ENCODE data around the gene RSBN1L.
A peak's percentile ranks its signal among the peaks of the same experiment; 100 is the strongest.
"Not testable (repeated sequence)": the region's sequence is repeated elsewhere in the genome, so short reads cannot be mapped to it uniquely, and the experiment has no call there.

RSBN1L gene

DNA sequence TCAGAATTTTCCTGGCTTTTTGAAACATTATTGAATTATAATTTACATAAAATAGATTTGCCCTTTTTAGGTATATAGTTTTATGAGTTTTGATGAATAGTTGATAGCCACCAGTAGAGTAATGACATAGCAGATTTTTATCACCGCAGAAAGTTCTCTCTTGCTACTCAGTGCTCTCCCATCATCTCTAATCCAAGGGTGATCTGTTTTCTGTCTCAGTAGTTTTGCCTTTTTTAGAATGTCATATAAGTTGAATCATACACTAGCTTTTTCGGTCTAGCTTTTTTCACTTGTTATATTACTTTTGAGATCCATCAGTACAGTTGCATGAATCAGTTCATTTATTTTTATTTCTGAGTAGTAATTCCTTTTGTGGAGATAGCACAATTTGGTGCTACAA is 17.9 kb downstream of the RSBN1L start:
- H3K27ac ChIP-seq, result peak overlapping the region; percentile 32
- no peak for TF ChIP-seq ZFX (IDR thresholded peaks at IDR 0.05)
- TF ChIP-seq, protein P1, sequence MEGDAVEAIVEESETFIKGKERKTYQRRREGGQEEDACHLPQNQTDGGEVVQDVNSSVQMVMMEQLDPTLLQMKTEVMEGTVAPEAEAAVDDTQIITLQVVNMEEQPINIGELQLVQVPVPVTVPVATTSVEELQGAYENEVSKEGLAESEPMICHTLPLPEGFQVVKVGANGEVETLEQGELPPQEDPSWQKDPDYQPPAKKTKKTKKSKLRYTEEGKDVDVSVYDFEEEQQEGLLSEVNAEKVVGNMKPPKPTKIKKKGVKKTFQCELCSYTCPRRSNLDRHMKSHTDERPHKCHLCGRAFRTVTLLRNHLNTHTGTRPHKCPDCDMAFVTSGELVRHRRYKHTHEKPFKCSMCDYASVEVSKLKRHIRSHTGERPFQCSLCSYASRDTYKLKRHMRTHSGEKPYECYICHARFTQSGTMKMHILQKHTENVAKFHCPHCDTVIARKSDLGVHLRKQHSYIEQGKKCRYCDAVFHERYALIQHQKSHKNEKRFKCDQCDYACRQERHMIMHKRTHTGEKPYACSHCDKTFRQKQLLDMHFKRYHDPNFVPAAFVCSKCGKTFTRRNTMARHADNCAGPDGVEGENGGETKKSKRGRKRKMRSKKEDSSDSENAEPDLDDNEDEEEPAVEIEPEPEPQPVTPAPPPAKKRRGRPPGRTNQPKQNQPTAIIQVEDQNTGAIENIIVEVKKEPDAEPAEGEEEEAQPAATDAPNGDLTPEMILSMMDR (conservative IDR thresholded peaks at IDR 0.05), result no peak

DNA sequence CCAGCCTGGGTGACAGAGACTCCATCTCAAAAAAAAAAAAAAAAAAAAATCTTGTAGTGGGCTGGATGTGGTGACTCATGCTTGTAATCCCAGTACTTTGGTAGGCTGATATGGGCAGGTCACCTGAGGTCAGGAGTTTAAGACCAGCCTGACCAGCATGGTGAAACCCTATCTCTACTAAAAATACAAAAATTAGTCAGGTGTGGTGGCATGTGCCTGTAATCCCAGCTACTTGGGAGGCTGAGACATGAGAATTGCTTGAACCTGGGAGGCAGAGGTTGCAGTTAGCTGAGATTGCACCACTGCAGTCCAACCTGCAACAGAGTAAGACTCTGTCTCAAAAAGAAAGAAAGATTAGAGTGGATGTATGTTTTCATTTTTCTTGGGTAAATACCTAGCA is 18.7 kb downstream of the RSBN1L start:
- H3K27ac ChIP-seq, result peak overlapping the region; percentile 32

DNA sequence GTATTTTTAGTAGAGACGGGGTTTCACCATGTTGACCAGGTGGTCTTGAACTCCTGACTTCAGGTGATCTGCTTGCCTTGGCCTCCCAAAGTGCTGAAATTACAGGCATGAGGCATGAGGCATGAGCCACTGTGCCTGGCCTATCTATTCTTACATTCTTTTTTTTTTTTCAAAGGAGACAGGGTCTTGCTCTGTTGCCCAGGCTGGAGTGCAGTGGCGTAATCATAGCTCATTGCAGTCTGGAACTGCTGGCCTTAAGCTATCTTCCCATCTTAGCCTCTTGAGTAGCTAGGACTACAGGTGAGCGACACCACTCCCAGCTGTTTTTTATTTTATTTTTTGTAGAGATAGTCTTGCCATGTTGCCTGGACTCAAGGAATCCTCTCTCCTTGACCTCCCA is 20.5 kb downstream of the RSBN1L start:
- TF ChIP-seq, protein P1 (conservative IDR thresholded peaks at IDR 0.05), result no peak
- TF ChIP-seq ZFX (IDR thresholded peaks at IDR 0.05), result no peak
- H3K27ac ChIP-seq, result no peak overlapping the region

DNA sequence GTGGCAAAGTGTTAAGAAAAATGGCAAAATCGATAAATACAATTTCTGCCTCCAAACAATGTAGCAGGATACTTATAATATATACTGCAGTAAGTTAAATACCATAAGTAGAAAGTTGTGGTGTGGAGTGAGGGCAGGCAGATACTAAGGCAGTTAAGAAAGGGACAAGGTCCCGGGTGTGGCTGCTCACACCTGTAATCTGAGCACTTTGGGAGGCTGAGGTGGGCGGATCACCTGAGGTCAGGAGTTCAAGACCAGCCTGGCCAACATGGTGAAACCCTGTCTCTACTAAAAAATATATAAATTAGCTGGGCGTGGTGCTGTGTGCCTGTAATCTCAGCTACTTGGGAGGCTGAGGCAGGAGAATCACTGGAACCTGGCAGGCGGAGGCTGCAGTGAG is 21.3 kb downstream of the RSBN1L start:
- H3K27ac ChIP-seq, result not testable (repeated sequence)

DNA sequence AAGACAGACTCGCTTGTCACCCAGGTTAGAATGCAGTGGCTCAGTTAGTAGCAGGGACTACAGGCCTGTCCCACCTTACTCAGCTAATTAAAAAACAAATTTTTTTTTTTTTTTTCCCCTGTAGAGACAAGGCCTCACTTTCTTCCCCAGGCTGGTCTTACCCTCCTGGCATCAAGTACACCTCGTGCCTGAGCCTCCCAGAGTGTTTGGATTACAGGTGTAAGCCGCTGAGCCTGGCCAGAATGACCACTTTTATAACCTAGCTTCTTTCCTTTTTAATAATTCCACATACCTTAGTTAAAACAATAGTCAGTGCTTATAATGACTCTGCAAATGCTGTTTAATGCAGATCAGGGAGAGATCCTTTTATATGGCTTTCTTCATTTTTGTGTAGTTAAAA is 31.3 kb downstream of the RSBN1L start:
- TF ChIP-seq, protein P1 (conservative IDR thresholded peaks at IDR 0.05), result no peak
- TF ChIP-seq ZFX (IDR thresholded peaks at IDR 0.05), result no peak
- H3K27ac ChIP-seq, result no peak overlapping the region

DNA sequence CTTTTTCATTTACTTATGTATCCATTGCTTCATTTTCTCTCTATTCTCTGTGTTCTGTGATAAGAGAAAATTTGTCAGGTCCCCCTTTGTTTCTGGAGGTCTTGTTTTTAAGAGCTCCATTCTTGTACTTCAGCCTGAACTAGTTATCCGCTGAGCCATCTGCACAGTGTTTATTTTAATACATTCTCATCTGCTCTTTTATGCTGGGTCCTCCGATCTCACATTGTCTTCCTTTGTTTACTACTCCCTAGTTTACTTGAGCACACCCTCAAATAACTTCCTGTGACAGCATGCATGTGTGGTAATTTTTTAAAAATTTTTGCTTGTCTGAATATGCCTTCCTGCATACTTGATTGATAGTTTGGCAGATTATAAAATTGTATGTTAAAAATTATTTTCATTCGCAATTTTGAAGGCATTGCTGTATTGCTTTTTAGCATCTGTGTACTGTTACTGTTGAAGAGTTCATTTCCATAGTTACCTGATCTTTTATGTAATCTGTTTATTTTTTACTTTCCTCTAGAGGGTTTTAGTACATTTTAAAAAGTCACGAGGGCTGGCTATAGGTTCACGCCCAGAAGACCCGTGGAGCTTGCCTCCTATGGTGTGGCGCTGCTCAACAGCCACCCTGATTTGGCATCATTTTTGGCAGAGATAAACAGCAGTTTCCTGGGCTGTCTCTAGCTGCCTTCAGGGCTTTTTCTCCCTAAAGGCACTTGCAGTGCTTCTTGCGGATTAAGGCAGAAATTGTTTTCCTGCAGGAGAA is 31.9 kb downstream of the RSBN1L start:
- TF ChIP-seq, protein P1 (conservative IDR thresholded peaks at IDR 0.05), result 0 out of 2 replicates have a peak, but pooled peaks have one; percentile 8
- TF ChIP-seq ZFX (IDR thresholded peaks at IDR 0.05), result no peak
- peak overlapping the region; percentile 69 for H3K27ac ChIP-seq

DNA sequence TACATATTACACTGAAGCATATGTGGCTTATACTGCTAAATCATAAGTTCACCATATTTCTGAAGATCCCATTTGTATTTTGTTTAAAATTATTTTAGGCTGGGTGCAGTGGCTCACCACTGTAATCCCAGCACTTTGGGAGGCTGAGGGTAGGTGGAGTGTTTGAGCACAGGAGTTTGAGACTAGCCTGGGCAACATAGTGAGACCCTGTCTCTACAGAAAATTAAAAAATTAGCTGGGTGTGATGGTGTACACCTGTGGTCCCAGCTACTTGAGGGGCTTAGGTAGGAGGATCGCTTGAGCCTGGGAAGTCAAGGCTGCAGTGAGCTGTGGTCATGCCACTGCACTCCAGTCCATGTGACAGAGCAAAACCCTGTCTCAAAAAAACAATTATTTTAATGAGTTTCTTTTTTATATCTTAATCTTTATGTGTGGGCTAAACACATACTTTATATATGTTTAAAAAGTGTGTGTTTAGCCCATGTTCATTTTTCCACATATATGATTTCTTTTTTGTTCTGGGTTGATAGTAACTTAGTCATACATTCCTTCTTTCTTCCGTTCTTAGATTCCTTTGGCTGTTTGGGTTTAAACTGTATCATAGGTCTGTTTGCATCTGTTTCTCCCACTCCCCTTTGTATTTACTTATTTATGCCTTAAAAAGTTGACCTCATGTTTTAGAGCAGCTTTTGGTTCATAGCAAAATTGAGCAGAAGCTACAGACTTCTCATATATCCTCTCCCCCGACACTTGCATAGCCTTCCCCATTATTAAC is 33.5 kb downstream of the RSBN1L start:
- TF ChIP-seq, protein P1 (conservative IDR thresholded peaks at IDR 0.05), result no peak
- TF ChIP-seq ZFX (IDR thresholded peaks at IDR 0.05), result no peak
- peak overlapping the region; percentile 19; the same call in 1 of the 2 replicates for H3K27ac ChIP-seq

DNA sequence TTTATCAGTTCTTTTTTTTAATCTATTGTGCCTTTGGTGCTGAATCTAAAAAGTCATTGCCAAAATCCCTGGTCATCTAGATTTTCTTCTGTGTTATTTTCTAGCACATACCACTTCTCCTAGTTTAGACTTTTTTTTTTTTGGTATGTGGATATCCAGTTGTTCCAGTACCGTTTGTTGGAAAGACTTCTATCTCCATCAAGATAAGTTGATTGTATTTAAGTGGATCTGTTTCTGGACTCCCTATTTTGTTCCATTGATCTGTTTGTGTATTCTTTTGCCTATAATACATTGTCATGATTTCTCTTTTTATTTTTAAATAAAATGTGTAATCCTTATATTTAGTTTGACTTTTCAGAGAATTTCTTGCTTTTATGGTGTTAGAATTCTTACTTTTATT is 35.5 kb downstream of the RSBN1L start:
- no peak overlapping the region for H3K27ac ChIP-seq
- no peak for TF ChIP-seq ZFX (IDR thresholded peaks at IDR 0.05)
- TF ChIP-seq, protein P1 (conservative IDR thresholded peaks at IDR 0.05), result no peak
